Activated CD4-positive, CD25-positive, alpha-beta regulatory T cell treated with anti-CD3 and anti-CD28 coated beads, Interleukin-2, amount 50 U/mL, for 16 hours (primary cell): ENCODE data around the gene IMPDH1.
A peak's percentile ranks its signal among the peaks of the same experiment; 100 is the strongest.

Experiments used
- DNase-seq: peaks from one replicate; pipeline ENCODE4 v3.0.0-alpha.2; 2020; ENCODE audit warnings: low read depth, low spot score

Gene IMPDH1

GRCh38 chr7:128434413-128435326, 24.9 kb upstream of the IMPDH1 start:
- no peak for DNase-seq

GRCh38 chr7:128431754-128432153, 22.0 kb upstream of the IMPDH1 start:
- DNase-seq: no peak

GRCh38 chr7:128431221-128431620, 21.4 kb upstream of the IMPDH1 start:
- no peak for DNase-seq

- no peak for DNase-seq
These were observed 20.4 kb upstream of the IMPDH1 start for GRCh38 chr7:128430207-128430606.

- DNase-seq: no peak
These were observed 17.6 kb upstream of the IMPDH1 start for GRCh38 chr7:128427289-128427891.

- peak; percentile 59 for DNase-seq
These were observed 16.1 kb upstream of the IMPDH1 start for GRCh38 chr7:128425850-128426249.

GRCh38 chr7:128424686-128425275, 15.0 kb upstream of the IMPDH1 start:
- no peak for DNase-seq

GRCh38 chr7:128422842-128423241, 13.1 kb upstream of the IMPDH1 start:
- no peak for DNase-seq

GRCh38 chr7:128422037-128422436, 12.3 kb upstream of the IMPDH1 start:
- no peak for DNase-seq

- DNase-seq: no peak
These were observed 11.6 kb upstream of the IMPDH1 start for GRCh38 chr7:128421384-128421783.

- no peak for DNase-seq
These were observed 11.0 kb upstream of the IMPDH1 start for GRCh38 chr7:128420773-128421172.

- DNase-seq: no peak
These were observed 9.5 kb upstream of the IMPDH1 start for GRCh38 chr7:128419257-128419656.

GRCh38 chr7:128417071-128417470, 7.3 kb upstream of the IMPDH1 start:
- no peak for DNase-seq

GRCh38 chr7:128415217-128415785, 5.5 kb upstream of the IMPDH1 start:
- DNase-seq: no peak

- DNase-seq: no peak
These were observed 620 bp upstream of the IMPDH1 start for GRCh38 chr7:128410451-128410753.

- no peak for DNase-seq
These were observed 830 bp downstream of the IMPDH1 start for GRCh38 chr7:128408709-128409595.

- DNase-seq: no peak
These were observed 1.8 kb downstream of the IMPDH1 start for GRCh38 chr7:128407751-128408708.

- DNase-seq: no peak
These were observed 2.6 kb downstream of the IMPDH1 start for GRCh38 chr7:128407233-128407589.

- DNase-seq: no peak
These were observed 3.2 kb downstream of the IMPDH1 start for GRCh38 chr7:128406314-128407232.
